Measurements from ENCODE around the gene SPAG5. TPM values are rescaled to one million over a fixed set of nuclear protein-coding genes. Genes with fewer than 3 reads are reported as not detected.

SPAG5 gene
- total and polyA plus RNA-seq, 9 of the 15 experiments (the other 6 are each of a cell fraction or from before 2014, with no cell fraction given), result 94.4 to 286 (median 151) TPM

GRCh38 chr17:28532050-28532960, 66.5 kb downstream of the SPAG5 start:
- 0% methylated on average over 6 of the region's 7 CpGs for WGBS (ENCODE audit: insufficient coverage, low coverage, missing lambda C conversion rate)
- Histone ChIP-seq H3K4me3 (no peak overlapping the region), H3K27me3 (ENCODE audit: control insufficient read depth in 2 of 2, insufficient read depth in 2 of 2, low read length in 2 of 2) (peaks cover 5 to 35% of the 10 kb centered on the region in 2 experiments; a peak in 4 of 5 replicates), H3K9ac (ENCODE audit: insufficient read depth in 1 of 2, low read depth in 2 of 2, low read length in 2 of 2) (no peak overlapping the region), H3K27ac (ENCODE audit: extremely low read depth, low read depth, low read length) (no peak overlapping the region), H3K4me2 (ENCODE audit: insufficient read depth, low read length) (no peak overlapping the region), H3K9me3 (replicated peaks; ENCODE audit: control insufficient read depth, insufficient read depth, low read depth, low read length) (no peaks in the 10 kb centered on the region), H3K4me1 (replicated peaks in 1 of 2; ENCODE audit: control insufficient read depth in 2 of 2, insufficient read depth in 2 of 2, low read length in 2 of 2) (peaks cover 10 to 25% of the 10 kb centered on the region in 2 experiments; a peak in 4 of 5 replicates), H3K36me3 (ENCODE audit: control insufficient read depth, insufficient read depth, low read length) (no peaks in the 10 kb centered on the region), H4K20me1 (replicated peaks; ENCODE audit: control insufficient read depth, insufficient read depth, low read length) (0 out of 2 replicates have a peak, but pooled peaks cover 13% of the 10 kb centered on the region), H3K9me1 (ENCODE audit: control insufficient read depth, insufficient read depth, low read length) (no peaks in the 10 kb centered on the region), H3K79me2 (ENCODE audit: control insufficient read depth, insufficient read depth, low read length) (no peaks in the 10 kb centered on the region), H2AFZ (ENCODE audit: low read depth, low read length) (no peak overlapping the region)
- CTCF ChIA-PET (ENCODE audit: low intra/inter-chr PET ratio), result no interaction called here
- TF ChIP-seq TCF15 (CRISPR knock-in tag; IDR thresholded peaks at IDR 0.05) (no peak), RBM25 (IDR thresholded peaks at IDR 0.05; ENCODE audit: low read depth, low read length, severe bottlenecking) (peak; percentile 58)
- DNase-seq (ENCODE audit: extremely low read depth in 1 of 4, low spot score in 3 of 4) (no peak), ATAC-seq (no peak), FAIRE-seq (no peak)
- BruUV-seq (replicated peaks), result no TSS peak
- intact Hi-C loops (cut with micrococcal nuclease), result no loop called here
- in situ Hi-C loops (cut with MboI), result no loop called here
- POLR2A ChIA-PET, result interaction anchor here (0.6 to 1.5 kb wide), 3 partner anchors 18 to 64 kb away, joined by 3 to 6 read pairs (median 4); no protein-coding TSS in a partner anchor

DNA sequence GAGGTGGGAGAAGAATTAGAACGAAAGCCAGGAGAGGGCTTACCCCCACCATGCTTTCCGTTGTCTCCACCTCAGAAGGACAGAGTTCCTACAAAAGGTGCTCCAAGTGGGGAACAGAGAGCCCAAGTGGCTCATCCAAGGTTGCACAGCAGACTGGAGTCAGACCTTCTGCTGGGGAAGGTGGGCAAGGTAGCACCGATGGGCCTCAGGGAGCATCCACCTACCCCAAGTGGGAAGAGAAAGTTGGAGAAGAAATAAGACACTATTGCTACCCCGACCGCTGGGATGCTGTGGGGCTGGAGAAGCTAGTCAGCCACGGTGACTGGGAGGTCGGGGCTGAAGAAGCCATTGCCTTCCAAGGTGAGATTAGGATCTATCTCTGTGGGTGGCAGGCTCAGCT, 67.9 kb downstream of the SPAG5 start:
- intact Hi-C loops (cut with micrococcal nuclease) (no loop called here), in situ Hi-C loops (cut with MboI) (no loop called here)
- no peak overlapping the region for H2AFZ ChIP-seq (ENCODE audit: low read depth, low read length)
- no peak for ATAC-seq
- peak overlapping the region in 1 of 2 experiments; percentile 16; a peak in 1 of 4 replicates for H3K9ac ChIP-seq (ENCODE audit: insufficient read depth in 1 of 2, low read depth in 2 of 2, low read length in 2 of 2)
- peaks cover 8% of the 10 kb centered on the region for H3K9me3 ChIP-seq (replicated peaks; ENCODE audit: control insufficient read depth, insufficient read depth, low read depth, low read length)
- peaks cover 5 to 27% of the 10 kb centered on the region in 2 experiments; a peak in 3 of 5 replicates for H3K27me3 ChIP-seq (ENCODE audit: control insufficient read depth in 2 of 2, insufficient read depth in 2 of 2, low read length in 2 of 2)
- no peaks in the 10 kb centered on the region for H3K79me2 ChIP-seq (ENCODE audit: control insufficient read depth, insufficient read depth, low read length)
- 0 out of 2 replicates have a peak, but pooled peaks cover 11% of the 10 kb centered on the region for H4K20me1 ChIP-seq (replicated peaks; ENCODE audit: control insufficient read depth, insufficient read depth, low read length)
- 0% methylated on average over 7 of the region's 7 CpGs for WGBS (ENCODE audit: insufficient coverage, low coverage, missing lambda C conversion rate)
- ChIA-PET CTCF (ENCODE audit: low intra/inter-chr PET ratio) (no interaction called here), POLR2A (interaction anchor here (0.6 to 1.5 kb wide), 3 partner anchors 20 to 394 kb away, joined by 3 to 6 read pairs (median 3); no protein-coding TSS in a partner anchor)
- no peak overlapping the region for H3K27ac ChIP-seq (ENCODE audit: extremely low read depth, low read depth, low read length)
- DNase-seq (ENCODE audit: extremely low read depth in 1 of 4, low spot score in 3 of 4), result no peak
- no peak overlapping the region for H3K4me2 ChIP-seq (ENCODE audit: insufficient read depth, low read length)
- FAIRE-seq, result no peak
- no peak overlapping the region for H3K4me3 ChIP-seq
- no peaks in the 10 kb centered on the region for H3K36me3 ChIP-seq (ENCODE audit: control insufficient read depth, insufficient read depth, low read length)
- H3K4me1 ChIP-seq (replicated peaks in 1 of 2; ENCODE audit: control insufficient read depth in 2 of 2, insufficient read depth in 2 of 2, low read length in 2 of 2), result peaks cover 18 to 38% of the 10 kb centered on the region in 2 experiments; a peak in 4 of 5 replicates
- no TSS peak for BruUV-seq (replicated peaks)
- no peaks in the 10 kb centered on the region for H3K9me1 ChIP-seq (ENCODE audit: control insufficient read depth, insufficient read depth, low read length)
- TF ChIP-seq SMARCA5 (IDR thresholded peaks at IDR 0.05) (peak; percentile 62; the same call in 1 of the 2 replicates), PRPF4 (IDR thresholded peaks at IDR 0.05; ENCODE audit: insufficient read depth, low read depth, low read length, poor library complexity, severe bottlenecking) (no peak), ZNF239 (CRISPR knock-in tag; IDR thresholded peaks at IDR 0.05) (no peak), MBD1 (CRISPR knock-in tag; IDR thresholded peaks at IDR 0.05) (no peak), ASH1L (IDR thresholded peaks at IDR 0.05; ENCODE audit: borderline replicate concordance, low read depth, partially characterized antibody) (no peak), TARDBP (IDR thresholded peaks at IDR 0.05) (no peak), ZBTB12 (CRISPR knock-in tag; IDR thresholded peaks at IDR 0.05) (no peak), BCOR (IDR thresholded peaks at IDR 0.05) (peak; percentile 89), KDM1A (IDR thresholded peaks at IDR 0.05) (peak; percentile 32 to 66; a peak in 3 of 4 replicates), RBM25 (IDR thresholded peaks at IDR 0.05; ENCODE audit: low read depth, low read length, severe bottlenecking) (peak; percentile 54)

All from K562 (cell line).